ENCODE results near the gene FAM3C.

DNA sequence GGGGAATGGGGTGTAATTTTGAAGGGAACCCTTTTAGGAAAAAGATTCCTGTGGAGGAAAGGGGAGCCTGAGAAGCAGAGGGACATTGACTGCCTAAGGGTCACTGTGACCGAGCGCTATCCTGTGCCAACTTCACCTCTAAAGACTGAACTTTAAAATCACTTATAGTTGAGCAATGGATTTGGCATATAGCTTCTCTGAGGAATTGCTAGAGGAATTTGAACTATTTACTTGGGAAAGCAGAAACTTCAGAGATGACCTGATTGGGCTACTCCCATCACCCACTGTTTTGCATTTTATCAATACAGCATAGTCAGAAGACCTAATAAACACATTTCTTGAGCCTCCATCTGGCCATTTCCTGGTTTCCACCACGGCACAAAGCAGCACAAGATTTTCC lies 91.0 kb downstream of the FAM3C start:
- TF ChIP-seq, protein P1, sequence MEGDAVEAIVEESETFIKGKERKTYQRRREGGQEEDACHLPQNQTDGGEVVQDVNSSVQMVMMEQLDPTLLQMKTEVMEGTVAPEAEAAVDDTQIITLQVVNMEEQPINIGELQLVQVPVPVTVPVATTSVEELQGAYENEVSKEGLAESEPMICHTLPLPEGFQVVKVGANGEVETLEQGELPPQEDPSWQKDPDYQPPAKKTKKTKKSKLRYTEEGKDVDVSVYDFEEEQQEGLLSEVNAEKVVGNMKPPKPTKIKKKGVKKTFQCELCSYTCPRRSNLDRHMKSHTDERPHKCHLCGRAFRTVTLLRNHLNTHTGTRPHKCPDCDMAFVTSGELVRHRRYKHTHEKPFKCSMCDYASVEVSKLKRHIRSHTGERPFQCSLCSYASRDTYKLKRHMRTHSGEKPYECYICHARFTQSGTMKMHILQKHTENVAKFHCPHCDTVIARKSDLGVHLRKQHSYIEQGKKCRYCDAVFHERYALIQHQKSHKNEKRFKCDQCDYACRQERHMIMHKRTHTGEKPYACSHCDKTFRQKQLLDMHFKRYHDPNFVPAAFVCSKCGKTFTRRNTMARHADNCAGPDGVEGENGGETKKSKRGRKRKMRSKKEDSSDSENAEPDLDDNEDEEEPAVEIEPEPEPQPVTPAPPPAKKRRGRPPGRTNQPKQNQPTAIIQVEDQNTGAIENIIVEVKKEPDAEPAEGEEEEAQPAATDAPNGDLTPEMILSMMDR (conservative IDR thresholded peaks at IDR 0.05): no peak
- no peak for TF ChIP-seq ZFX (IDR thresholded peaks at IDR 0.05)
